ENCODE measurements around the gene ULBP3.
"Not testable (repeated sequence)": the region's sequence is repeated elsewhere in the genome, so short reads cannot be mapped to it uniquely, and the experiment has no call there.

ULBP3 gene

GRCh38 chr6:150076196-150076893 lies 7.4 kb upstream of the ULBP3 start:
- no peak for DNase-seq (ENCODE audit: low read depth)

GRCh38 chr6:150075034-150075421 lies 6.1 kb upstream of the ULBP3 start:
- no peak for DNase-seq (ENCODE audit: low read depth)

- DNase-seq (ENCODE audit: low read depth): not testable (repeated sequence)
Observed at GRCh38 chr6:150074396-150075033, 5.6 kb upstream of the ULBP3 start.

- no peak for DNase-seq (ENCODE audit: low read depth)
Observed at GRCh38 chr6:150072201-150072600, 3.3 kb upstream of the ULBP3 start.

- no peak for DNase-seq (ENCODE audit: low read depth)
Observed at GRCh38 chr6:150070236-150070818, 1.4 kb upstream of the ULBP3 start.

- no peak for DNase-seq (ENCODE audit: low read depth)
Observed at GRCh38 chr6:150069706-150070105, 785 bp upstream of the ULBP3 start.

GRCh38 chr6:150068151-150068550 lies 770 bp downstream of the ULBP3 start:
- no peak for DNase-seq (ENCODE audit: low read depth)

- no peak for DNase-seq (ENCODE audit: low read depth)
Observed at GRCh38 chr6:150065083-150065482, 3.8 kb downstream of the ULBP3 start.

GRCh38 chr6:150063640-150064039 lies 5.3 kb downstream of the ULBP3 start:
- DNase-seq (ENCODE audit: low read depth): no peak

- not testable (repeated sequence) for DNase-seq (ENCODE audit: low read depth)
Observed at GRCh38 chr6:150059973-150060372, 8.9 kb downstream of the ULBP3 start.

GRCh38 chr6:150058986-150059385 lies 9.9 kb downstream of the ULBP3 start:
- no peak for DNase-seq (ENCODE audit: low read depth)

- DNase-seq (ENCODE audit: low read depth): no peak
Observed at GRCh38 chr6:150058231-150058792, 10.6 kb downstream of the ULBP3 start.

GRCh38 chr6:150057501-150057951 lies 11.4 kb downstream of the ULBP3 start:
- no peak for DNase-seq (ENCODE audit: low read depth)

GRCh38 chr6:150056916-150057315 lies 12.0 kb downstream of the ULBP3 start:
- no peak for DNase-seq (ENCODE audit: low read depth)

GRCh38 chr6:150056156-150056555 lies 12.8 kb downstream of the ULBP3 start:
- no peak for DNase-seq (ENCODE audit: low read depth)

- DNase-seq (ENCODE audit: low read depth): no peak
Observed at GRCh38 chr6:150055131-150055530, 13.8 kb downstream of the ULBP3 start.

- DNase-seq (ENCODE audit: low read depth): no peak
Observed at GRCh38 chr6:150053450-150053849, 15.5 kb downstream of the ULBP3 start.

GRCh38 chr6:150050846-150051245 lies 18.1 kb downstream of the ULBP3 start:
- no peak for DNase-seq (ENCODE audit: low read depth)

GRCh38 chr6:150048099-150048498 lies 20.8 kb downstream of the ULBP3 start:
- DNase-seq (ENCODE audit: low read depth): no peak

GRCh38 chr6:150046943-150047342 lies 22.0 kb downstream of the ULBP3 start:
- DNase-seq (ENCODE audit: low read depth): no peak

- DNase-seq (ENCODE audit: low read depth): no peak
Observed at GRCh38 chr6:150044621-150045145, 24.2 kb downstream of the ULBP3 start.

GRCh38 chr6:150043501-150044412 lies 25.2 kb downstream of the ULBP3 start:
- DNase-seq (ENCODE audit: low read depth): no peak
